ENCODE data around the gene WDR1.

GRCh38 chr4:10161146-10161545, 44.5 kb upstream of the WDR1 start:
- TF ChIP-seq POLR2A (IDR thresholded peaks at IDR 0.05) (no peak), CTCF (IDR thresholded peaks at IDR 0.05) (no peak)

All from upper lobe of left lung (tissue), 4 donors.